NCI-H2029 (cell line): ENCODE measurements around the gene IRX4.

Source experiments
- DNase-seq: peaks from one replicate; lab custom pipeline; 2025; lab: John Stamatoyannopoulos, UW

IRX4 gene

DNA sequence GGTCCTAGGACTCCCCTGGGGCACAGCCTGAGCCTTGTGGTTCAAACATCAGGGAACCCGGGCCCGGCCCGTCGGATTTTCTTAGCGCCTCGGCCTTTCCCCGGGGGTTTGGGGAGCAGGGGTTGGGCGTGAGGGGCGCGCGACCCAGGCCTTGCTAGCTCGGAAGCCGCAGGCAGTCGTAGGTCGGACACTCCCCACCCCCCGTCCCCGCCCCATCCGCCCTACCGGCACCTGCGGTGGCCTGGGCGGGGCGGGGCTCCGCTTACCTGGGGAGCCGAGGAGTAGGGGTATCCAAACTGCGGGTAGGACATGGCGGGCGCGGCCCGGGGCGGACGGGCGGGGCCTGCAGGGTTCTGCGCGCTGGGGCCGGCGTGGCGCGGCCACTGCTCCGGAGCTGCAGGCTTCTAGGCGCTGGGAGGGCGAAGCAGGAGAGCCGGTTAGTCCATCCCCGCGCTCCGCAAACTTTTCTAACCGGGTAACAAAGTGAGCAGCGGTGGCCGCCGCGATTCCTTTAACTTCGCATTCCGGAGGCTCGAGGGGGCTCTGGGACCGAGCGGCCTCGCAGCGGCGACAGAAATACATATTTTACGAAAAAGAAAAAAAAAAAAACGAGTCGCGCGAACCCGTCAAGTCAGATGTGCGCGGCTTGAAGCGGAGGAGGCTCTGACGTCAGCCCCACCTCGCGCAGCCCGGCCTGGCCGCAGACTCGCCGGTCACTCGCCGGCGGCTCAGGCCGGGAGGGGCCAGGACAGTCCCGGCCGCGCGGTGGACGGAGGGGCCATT lies at the start of gene IRX4:
Gene IRX4 (minus strand): TSS at position 589 of the 783 bp plus-strand sequence. CDS start 278 bp downstream, at position 311.
- no peak for DNase-seq

DNA sequence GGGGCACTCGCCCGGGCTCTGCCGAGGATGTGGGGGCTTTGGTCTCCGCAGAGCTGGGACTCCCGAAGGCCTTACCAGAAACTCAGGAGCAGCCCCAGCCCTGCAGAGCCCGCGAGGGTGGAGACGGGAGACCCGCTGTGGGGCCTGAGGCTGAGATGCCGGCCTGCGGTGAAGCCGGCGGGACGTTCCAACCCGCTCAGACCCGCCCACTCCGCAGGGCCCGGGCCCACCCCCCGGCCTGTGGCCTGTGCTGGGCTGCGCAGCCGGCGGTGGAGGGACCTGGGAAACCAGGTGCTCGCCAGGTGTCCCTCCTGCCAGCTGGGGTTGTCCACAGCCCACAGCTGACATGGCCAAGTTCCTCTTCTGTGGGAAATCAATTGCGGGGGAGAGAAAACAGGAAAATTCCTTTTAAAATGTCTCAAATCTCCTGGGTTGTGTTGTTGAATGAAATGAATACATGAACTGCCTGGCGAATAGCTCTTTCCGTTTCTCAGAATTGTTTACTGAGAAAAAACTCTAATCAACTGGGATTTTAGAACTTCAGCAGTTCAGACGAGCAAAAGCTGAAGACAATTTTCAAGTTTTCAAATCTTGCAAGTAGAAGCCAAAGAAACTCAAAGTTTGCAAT lies 49.0 kb upstream of the IRX4 start:
- no peak for DNase-seq

DNA sequence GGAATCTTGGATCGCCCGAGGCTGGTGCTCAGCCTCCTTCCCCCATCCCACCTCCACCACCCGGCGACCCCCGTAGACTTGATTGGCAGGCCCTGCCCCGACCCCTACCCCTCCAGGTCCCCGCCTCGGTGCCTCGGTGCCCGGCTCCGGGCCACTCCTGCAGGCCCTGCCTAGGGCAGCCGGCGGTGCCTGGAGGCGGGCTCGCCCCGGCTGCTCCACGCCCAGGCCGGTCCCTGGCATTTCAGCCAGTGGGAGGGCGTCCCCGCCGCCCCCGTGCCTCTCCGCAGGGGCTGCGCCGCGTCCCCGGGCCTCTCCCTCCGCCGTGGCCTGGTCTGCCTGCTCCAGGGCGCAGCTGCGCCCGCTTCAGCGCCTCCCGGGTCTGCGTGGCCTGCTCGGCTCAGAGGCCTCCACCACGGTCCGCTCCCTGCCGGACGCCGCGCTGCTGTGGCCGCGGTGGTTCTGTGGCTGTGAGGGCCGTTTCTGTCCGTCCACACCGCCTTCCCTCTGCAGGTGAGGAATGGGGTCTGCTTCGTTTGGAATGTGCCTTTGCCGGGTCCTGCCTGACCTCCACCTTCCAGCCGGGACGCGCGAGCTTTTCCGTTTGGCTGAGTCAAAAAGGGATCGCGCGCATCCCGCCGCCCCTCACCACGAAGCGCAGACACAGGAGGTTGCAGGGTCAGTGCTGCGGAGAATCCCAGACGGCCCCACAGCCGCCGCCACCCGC lies 48.3 kb upstream of the IRX4 start:
- no peak for DNase-seq

- DNase-seq = no peak
Measured at GRCh38 chr5:1930501-1930879, 47.8 kb upstream of the IRX4 start.

- no peak for DNase-seq
Measured at GRCh38 chr5:1929108-1929991, 46.6 kb upstream of the IRX4 start.

- DNase-seq = no peak
Measured at GRCh38 chr5:1926471-1927341, 44.0 kb upstream of the IRX4 start.

DNA sequence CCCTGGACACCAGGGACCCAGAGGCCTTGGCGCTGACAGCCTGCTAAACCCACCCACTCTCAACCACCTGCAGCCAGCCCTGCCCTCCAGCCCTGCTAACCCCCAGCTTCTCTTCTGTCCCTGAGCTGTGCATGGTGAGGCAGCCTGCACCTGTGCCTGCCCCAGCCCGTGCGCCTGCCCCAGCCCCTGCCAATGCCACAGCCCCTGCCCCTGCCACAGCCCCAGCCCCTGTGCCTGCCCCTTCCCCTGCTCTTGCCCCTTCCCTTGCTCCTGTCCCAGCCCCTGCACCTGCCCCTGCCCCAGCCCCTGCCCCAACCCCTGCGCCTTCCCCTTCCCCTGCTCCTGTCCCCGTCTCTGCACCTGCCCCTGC lies 43.3 kb upstream of the IRX4 start:
- no peak for DNase-seq

DNA sequence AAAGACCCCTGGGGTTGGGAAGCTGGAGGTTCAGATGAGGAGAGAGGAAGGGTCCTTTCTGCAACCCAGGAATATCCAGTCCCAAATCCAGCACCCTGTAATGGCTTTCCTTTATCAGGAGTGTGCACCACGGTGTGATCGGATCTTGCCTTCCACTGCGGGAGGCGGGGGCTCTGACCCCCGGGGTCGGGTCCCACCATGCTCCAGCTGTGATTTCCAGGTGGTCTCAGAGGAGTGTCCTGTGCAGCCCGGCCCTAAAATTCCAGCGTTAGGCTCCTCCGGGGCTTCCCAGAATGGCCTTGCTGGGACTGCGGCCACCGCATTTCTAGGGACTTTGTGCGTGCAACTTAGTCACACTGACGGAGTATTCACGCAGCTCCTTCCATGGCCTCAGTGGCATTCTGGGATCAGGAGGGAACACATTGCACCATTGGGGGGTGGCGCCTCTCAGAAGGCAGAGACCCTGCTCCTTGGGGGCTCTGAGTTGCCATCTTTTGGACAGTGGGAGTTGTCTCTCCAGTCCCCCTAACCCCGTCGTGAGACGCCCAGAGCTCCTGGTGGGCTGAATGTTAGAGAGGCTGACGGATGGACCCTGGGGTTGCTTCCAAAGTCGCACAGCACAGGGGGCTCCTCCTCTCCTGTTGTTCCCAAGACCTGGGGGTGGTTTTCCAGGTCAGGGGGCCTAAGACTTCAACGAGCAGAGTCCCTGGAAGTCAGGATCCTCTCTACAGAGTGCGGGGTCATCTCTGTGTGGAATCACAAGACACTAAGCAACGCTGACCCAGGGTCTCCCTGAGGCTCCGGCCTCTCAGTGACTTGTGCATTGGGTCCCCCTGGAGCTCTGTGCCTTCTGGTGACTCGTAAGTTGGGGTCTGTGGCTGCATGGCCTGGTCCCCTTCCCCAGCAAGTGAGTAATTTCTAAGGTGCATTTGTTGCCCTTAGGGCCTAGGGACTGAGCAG lies 42.7 kb upstream of the IRX4 start:
- DNase-seq = no peak

- DNase-seq = no peak
Measured at GRCh38 chr5:1923766-1924165, 41.0 kb upstream of the IRX4 start.

DNA sequence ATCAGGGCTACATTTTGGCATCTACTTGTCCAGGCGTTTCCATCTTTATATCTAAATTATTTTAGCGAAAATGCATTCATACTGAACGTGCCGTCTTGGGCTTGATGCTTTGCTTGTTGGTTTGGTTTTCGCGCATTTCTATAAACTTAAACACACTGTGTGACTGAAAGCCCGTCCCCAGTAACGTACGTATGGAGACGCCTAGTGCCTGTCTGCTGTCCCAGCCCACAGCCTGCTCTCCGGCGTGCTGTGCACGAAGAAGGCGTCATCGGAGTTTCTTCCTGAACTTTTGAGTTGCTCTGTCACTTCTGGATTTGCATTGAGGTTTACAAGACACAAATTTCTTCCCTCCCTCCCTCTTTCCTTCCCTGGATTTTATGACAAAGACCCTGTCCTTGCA lies 40.6 kb upstream of the IRX4 start:
- no peak for DNase-seq

GRCh38 chr5:1921711-1922110 lies 39.0 kb upstream of the IRX4 start:
- DNase-seq = no peak

GRCh38 chr5:1919750-1920149 lies 37.0 kb upstream of the IRX4 start:
- DNase-seq = no peak

GRCh38 chr5:1919209-1919566 lies 36.5 kb upstream of the IRX4 start:
- no peak for DNase-seq

DNA sequence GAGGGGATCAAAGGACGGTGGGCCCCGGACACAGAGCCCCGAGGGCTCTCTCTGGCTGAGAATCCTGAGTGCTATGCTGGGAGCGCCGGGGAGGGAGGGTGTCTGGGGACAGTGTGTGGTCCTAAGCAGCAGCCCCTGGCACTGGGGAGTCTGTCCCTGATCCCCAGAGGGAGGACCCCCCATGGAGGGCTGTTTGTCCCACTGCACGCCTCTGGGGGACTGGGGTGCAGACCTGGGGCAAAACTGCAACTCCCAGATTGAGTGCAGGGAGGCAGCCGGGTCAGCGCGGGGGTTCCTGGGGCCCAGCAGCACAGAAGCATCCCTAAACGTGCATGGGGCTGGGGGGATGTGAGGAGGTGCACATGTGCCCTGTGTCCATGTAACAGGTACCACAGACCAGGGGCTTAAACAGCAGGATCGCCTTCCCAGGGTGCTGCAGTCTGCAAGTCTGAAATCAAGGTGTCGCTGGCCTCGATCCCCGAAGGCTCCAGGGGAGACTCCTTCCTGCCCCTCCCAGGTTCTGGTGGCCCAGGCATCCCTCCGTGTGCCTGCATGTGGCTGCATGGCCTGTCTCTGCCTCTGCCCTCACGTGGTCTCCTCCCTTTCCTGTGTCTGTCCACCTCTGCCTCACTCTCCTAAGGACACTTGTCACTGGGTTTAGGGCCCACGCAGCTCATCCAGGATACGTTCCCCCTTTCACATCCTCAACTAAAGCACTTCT lies 35.9 kb upstream of the IRX4 start:
- no peak for DNase-seq

DNA sequence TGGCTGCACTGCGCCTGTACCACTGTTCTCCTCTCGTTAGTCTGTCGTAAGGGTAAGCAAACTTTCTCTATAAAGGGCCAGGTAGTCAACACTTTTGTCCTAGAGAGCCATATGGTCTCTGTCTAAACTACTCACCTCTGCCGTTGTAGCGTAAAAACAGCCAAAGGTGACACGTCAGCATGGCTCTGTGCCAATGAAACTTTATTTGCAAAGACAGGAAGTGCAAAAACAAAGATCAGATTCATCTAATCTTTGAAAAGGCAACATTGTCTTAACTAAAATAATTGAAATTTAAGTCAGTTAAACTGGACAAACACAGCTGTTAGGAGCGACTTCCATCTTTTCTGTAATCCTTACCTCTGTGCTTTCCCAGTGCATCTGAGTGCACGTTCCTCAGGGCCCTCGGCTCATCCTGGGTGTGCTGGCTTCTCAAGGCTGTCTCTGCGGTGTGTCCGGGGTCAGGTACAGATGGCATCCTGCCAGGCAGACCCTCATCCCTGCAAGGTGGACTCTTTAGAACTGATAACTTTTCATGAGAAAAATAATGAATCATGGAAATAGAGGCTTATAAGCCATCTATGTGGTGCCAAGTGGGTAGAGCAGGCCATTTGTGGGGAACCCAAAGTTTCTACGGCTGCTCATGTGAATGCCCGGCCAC lies 35.2 kb upstream of the IRX4 start:
- DNase-seq = peak; percentile 6

GRCh38 chr5:1916041-1917001 lies 33.6 kb upstream of the IRX4 start:
- DNase-seq = no peak

- no peak for DNase-seq
Measured at GRCh38 chr5:1915316-1915715, 32.6 kb upstream of the IRX4 start.

DNA sequence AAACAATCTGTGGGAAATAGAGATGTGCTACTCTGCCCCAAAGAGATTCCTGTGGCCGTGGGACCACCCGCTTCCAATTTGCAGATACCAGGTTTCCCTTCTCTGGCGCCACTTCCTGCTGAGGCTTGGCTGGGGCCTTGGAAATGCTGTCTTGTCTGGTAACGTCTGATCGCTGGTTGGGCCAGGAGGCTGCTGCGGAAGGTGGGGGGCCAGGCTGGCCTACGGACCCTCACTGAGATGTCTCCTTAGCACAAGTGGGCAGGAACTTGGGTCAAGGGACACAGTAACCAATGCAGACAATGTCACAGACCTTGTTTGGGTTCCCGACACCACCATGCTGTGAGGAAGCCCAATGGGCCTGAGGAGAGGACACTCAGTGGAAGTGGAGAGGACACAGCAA lies 31.7 kb upstream of the IRX4 start:
- DNase-seq = no peak
